CD4-positive, CD25-positive, alpha-beta regulatory T cell (primary cell): ENCODE measurements around the gene MSGN1. TPM values are rescaled to one million over a fixed set of nuclear protein-coding genes. Genes with fewer than 3 reads are reported as not detected.

Experiments used
- ATAC-seq, 2 donors: fragments of 150-1000 bp; cut with Tn5 transposase; one replicate each; pipeline ENCODE4 v1.10.0; 2021; ENCODE audit warnings: low read depth in 2 of 2, moderate number of reproducible peaks in 2 of 2, moderate library complexity in 1 of 2
- DNase-seq, 3 donors: peaks; one replicate each; pipeline versions ENCODE4 v3.0.0 to v3.0.0-alpha.2; 2012 to 2022; ENCODE audit warnings: mixed read lengths in 1 of 3
- H3K27ac ChIP-seq: one replicate; pipeline ENCODE4 v1.7.0; 2013; ENCODE audit warnings: mild to moderate bottlenecking, low read length; ENCODE audit not compliant: insufficient read depth, poor library complexity, severe bottlenecking
- H3K27me3 ChIP-seq: one replicate; pipeline ENCODE4 v1.7.0; 2013; ENCODE audit warnings: low read length; ENCODE audit not compliant: control insufficient read depth, insufficient read depth
- H3K36me3 ChIP-seq: one replicate; pipeline ENCODE4 v1.7.0; 2013; ENCODE audit warnings: mild to moderate bottlenecking, low read length, moderate library complexity; ENCODE audit not compliant: control insufficient read depth, insufficient read depth
- H3K4me1 ChIP-seq: 2 replicates; pipeline ENCODE4 v1.7.0; 2013; ENCODE audit warnings: mild to moderate bottlenecking, low read length; ENCODE audit not compliant: insufficient read depth, control insufficient read depth, poor library complexity, severe bottlenecking
- H3K4me3 ChIP-seq: one replicate; pipeline ENCODE4 v1.7.0; 2013; ENCODE audit warnings: low read depth, mild to moderate bottlenecking, low read length, moderate library complexity
- H3K9me3 ChIP-seq, 2 experiments: 1 replicate in 1 of 2; 2 replicates in 1 of 2; pipeline ENCODE4 v1.7.0; 2013; ENCODE audit warnings: low read length in 2 of 2, mild to moderate bottlenecking in 1 of 2, moderate library complexity in 1 of 2; ENCODE audit not compliant: control insufficient read depth in 2 of 2
- H3K27ac Mint-ChIP-seq, 3 donors: one replicate each; pipeline ENCODE4 v1.8.0; 2020 to 2022; ENCODE audit warnings: mild to moderate bottlenecking in 3 of 3, mixed read lengths in 3 of 3, moderate library complexity in 2 of 3
- H3K27me3 Mint-ChIP-seq: one replicate; pipeline ENCODE4 v1.8.0; 2022; ENCODE audit warnings: mild to moderate bottlenecking, mixed read lengths
- H3K36me3 Mint-ChIP-seq: one replicate; pipeline ENCODE4 v1.8.0; 2020; ENCODE audit warnings: mixed read lengths
- H3K4me1 Mint-ChIP-seq, 4 donors: one replicate each; pipeline ENCODE4 v1.8.0; 2020 to 2022; ENCODE audit warnings: mixed read lengths in 4 of 4, mild to moderate bottlenecking in 1 of 4
- H3K4me3 Mint-ChIP-seq, 4 donors: one replicate each; pipeline ENCODE4 v1.8.0; 2020 to 2022; ENCODE audit warnings: mild to moderate bottlenecking in 4 of 4, mixed read lengths in 4 of 4, moderate library complexity in 3 of 4
- H3K9me3 Mint-ChIP-seq, 7 donors: one replicate each; pipeline ENCODE4 v1.8.0; 2020 to 2022; ENCODE audit warnings: mixed read lengths in 7 of 7, mild to moderate bottlenecking in 3 of 7, moderate library complexity in 2 of 7
- polyA plus RNA-seq, 4 donors: library from polyadenylated mRNA; unstranded; fragments of 300-500 nt; fragmentation: Illumina TruSeq; gene quantifications; one replicate each; pipeline ENCODE4 v1.2.3, GENCODE V29; 2021
- total RNA-seq: library from RNA; stranded (reverse); gene quantifications from one replicate; pipeline ENCODE4 v1.2.3, GENCODE V29; 2022

The MSGN1 gene
- total and polyA plus RNA-seq, 5 donors from 2014 or later = not detected

- no peak overlapping the region for H3K4me3 Mint-ChIP-seq
- H3K4me1 Mint-ChIP-seq = no peaks in the 10 kb centered on the region
- no peaks in the 10 kb centered on the region for H3K36me3 Mint-ChIP-seq
- peaks cover 7% of the 10 kb centered on the region for H3K27me3 Mint-ChIP-seq
- Histone ChIP-seq H3K27ac (no peak overlapping the region), H3K9me3 (no peaks in the 10 kb centered on the region), H3K4me3 (no peak overlapping the region), H3K36me3 (no peaks in the 10 kb centered on the region), H3K4me1 (no peaks in the 10 kb centered on the region), H3K27me3 (peaks cover 7% of the 10 kb centered on the region)
- peaks cover 0 to 2% (median 0%) of the 10 kb centered on the region in 7 donors for H3K9me3 Mint-ChIP-seq
- H3K27ac Mint-ChIP-seq = no peak overlapping the region
- ATAC-seq = no peak
- DNase-seq = no peak
Measured at GRCh38 chr2:17853799-17854198, 37.5 kb downstream of the MSGN1 start.

DNA sequence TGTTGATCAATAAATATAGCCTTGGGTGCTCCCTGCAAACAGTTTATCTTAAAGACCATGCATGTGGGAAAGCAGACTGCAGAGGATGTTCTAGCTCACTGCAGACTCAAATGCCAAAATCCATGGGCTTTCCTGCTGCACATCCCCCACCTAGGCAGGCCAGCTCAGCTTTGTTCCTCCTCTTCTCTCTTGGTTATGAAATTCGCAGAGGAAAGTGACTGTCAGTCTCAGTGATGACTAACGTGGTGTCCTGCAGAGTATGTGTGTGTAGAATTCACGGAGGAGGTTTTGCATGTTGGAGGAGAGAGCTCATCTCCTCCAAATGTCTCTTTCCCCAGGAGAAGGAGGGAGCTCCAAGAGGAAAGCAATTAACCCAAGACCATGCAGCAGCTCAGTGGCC is 40.8 kb downstream of the MSGN1 start:
- H3K27me3 Mint-ChIP-seq = peaks cover 14% of the 10 kb centered on the region
- no peak overlapping the region for H3K4me3 Mint-ChIP-seq
- DNase-seq (no peak), ATAC-seq (no peak)
- H3K36me3 Mint-ChIP-seq = no peaks in the 10 kb centered on the region
- no peaks in the 10 kb centered on the region for H3K36me3 ChIP-seq
- peaks cover 7% of the 10 kb centered on the region for H3K27me3 ChIP-seq
- no peaks in the 10 kb centered on the region for H3K9me3 ChIP-seq
- no peak overlapping the region for H3K27ac ChIP-seq
- no peak overlapping the region for H3K27ac Mint-ChIP-seq
- H3K9me3 Mint-ChIP-seq = peaks cover 0 to 5% (median 0%) of the 10 kb centered on the region in 7 donors
- H3K4me1 Mint-ChIP-seq = no peaks in the 10 kb centered on the region
- no peak overlapping the region for H3K4me3 ChIP-seq
- no peaks in the 10 kb centered on the region for H3K4me1 ChIP-seq

DNA sequence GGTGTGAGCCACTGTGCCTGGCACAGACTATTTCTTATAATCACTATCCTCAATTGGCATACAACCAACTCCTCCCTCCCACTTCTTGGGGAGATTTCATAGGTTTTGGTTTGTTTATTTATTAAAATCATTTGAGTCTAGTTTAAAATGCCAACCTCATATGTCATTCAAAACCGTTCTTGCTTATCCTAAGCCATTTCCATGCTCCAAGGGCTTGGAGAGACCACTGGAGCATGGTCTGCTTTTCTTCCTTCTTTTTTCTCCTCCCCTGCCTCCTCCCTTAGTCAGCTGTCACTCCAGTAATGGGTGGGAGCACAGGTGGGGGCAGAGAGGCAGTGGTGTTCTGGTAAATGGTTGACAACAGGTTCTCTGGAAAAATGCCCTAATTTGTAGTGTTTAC is 41.8 kb downstream of the MSGN1 start:
- no peaks in the 10 kb centered on the region for H3K4me1 Mint-ChIP-seq
- H3K27me3 ChIP-seq = peaks cover 7% of the 10 kb centered on the region
- H3K4me3 Mint-ChIP-seq = no peak overlapping the region
- no peaks in the 10 kb centered on the region for H3K4me1 ChIP-seq
- no peaks in the 10 kb centered on the region for H3K36me3 ChIP-seq
- ATAC-seq (no peak), DNase-seq (no peak)
- H3K9me3 Mint-ChIP-seq = peaks cover 0 to 5% (median 0%) of the 10 kb centered on the region in 7 donors
- no peaks in the 10 kb centered on the region for H3K9me3 ChIP-seq
- H3K27me3 Mint-ChIP-seq = peaks cover 14% of the 10 kb centered on the region
- no peak overlapping the region for H3K4me3 ChIP-seq
- no peak overlapping the region for H3K27ac ChIP-seq
- H3K27ac Mint-ChIP-seq = no peak overlapping the region
- H3K36me3 Mint-ChIP-seq = no peaks in the 10 kb centered on the region

- no peak for ATAC-seq
- Histone ChIP-seq H3K9me3 (no peaks in the 10 kb centered on the region), H3K27me3 (no peaks in the 10 kb centered on the region), H3K4me3 (no peak overlapping the region), H3K36me3 (no peaks in the 10 kb centered on the region), H3K4me1 (no peaks in the 10 kb centered on the region), H3K27ac (no peak overlapping the region)
- Mint-ChIP-seq H3K27ac (no peak overlapping the region), H3K9me3 (peaks cover 0 to 4% (median 0%) of the 10 kb centered on the region in 7 donors), H3K4me3 (no peak overlapping the region), H3K27me3 (peaks cover 13% of the 10 kb centered on the region), H3K36me3 (no peaks in the 10 kb centered on the region), H3K4me1 (no peaks in the 10 kb centered on the region)
- no peak for DNase-seq
Measured at GRCh38 chr2:17863539-17863938, 47.3 kb downstream of the MSGN1 start.

GRCh38 chr2:17864676-17865075 is 48.4 kb downstream of the MSGN1 start:
- ATAC-seq (no peak), DNase-seq (no peak)
- Mint-ChIP-seq H3K9me3 (peaks cover 0 to 5% (median 0%) of the 10 kb centered on the region in 7 donors), H3K27ac (no peak overlapping the region), H3K36me3 (no peaks in the 10 kb centered on the region), H3K27me3 (peaks cover 15% of the 10 kb centered on the region), H3K4me1 (no peaks in the 10 kb centered on the region), H3K4me3 (no peak overlapping the region)
- Histone ChIP-seq H3K4me1 (no peaks in the 10 kb centered on the region), H3K4me3 (no peak overlapping the region), H3K27me3 (no peaks in the 10 kb centered on the region), H3K27ac (no peak overlapping the region), H3K36me3 (no peaks in the 10 kb centered on the region), H3K9me3 (no peaks in the 10 kb centered on the region)

DNA sequence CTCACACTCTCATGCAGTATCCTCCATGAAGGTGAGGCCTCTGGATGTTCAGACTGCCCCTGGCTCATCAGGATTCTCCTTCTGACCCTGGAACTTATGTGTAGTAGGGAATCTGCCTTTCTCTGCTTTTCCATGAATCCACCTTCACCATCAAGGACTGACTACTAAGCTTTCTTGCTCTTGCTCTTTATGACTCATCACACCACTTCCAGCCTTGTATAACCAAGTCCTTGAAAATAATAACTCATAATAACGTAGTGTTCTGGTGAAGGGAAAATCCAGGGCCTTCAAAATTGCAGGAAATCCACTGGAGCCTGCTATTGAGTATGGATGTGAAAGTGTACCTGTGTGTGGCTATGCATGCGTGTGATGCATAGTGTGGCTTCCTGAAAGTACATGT is 50.9 kb downstream of the MSGN1 start:
- Histone ChIP-seq H3K27me3 (no peaks in the 10 kb centered on the region), H3K4me1 (no peaks in the 10 kb centered on the region), H3K27ac (no peak overlapping the region), H3K36me3 (no peaks in the 10 kb centered on the region), H3K9me3 (no peaks in the 10 kb centered on the region), H3K4me3 (no peak overlapping the region)
- Mint-ChIP-seq H3K27me3 (peaks cover 11% of the 10 kb centered on the region), H3K36me3 (no peaks in the 10 kb centered on the region), H3K4me1 (no peaks in the 10 kb centered on the region), H3K27ac (no peak overlapping the region), H3K9me3 (peaks cover 0 to 4% (median 0%) of the 10 kb centered on the region in 7 donors), H3K4me3 (no peak overlapping the region)
- ATAC-seq (no peak), DNase-seq (no peak)

Other genes starting within 250 kb of the MSGN1 start
- gene SMC6, start 62.6 kb upstream of the MSGN1 start, total RNA-seq = 34.4 TPM
- 10 to 100 TPM; 11.5 to 24.8 (median 19.7) TPM for gene SMC6, start 62.6 kb upstream of the MSGN1 start, polyA plus RNA-seq
- 11.2 TPM for gene GEN1, start 62.3 kb upstream of the MSGN1 start, total RNA-seq
- 1 to 10 TPM in 3 of 4 donors, under 1 TPM in 1; 0.94 to 2.3 (median 1.5) TPM for gene GEN1, start 62.3 kb upstream of the MSGN1 start, polyA plus RNA-seq
- not detected for gene KCNS3, start 62.2 kb downstream of the MSGN1 start, total RNA-seq
- not detected for gene KCNS3, start 62.2 kb downstream of the MSGN1 start, polyA plus RNA-seq